Neural progenitor cell (in vitro differentiated cells): ENCODE results near the gene SPTSSB. TPM values are rescaled to one million over a fixed set of nuclear protein-coding genes. Genes with fewer than 3 reads are reported as not detected.

ENCODE experiments used
- DNase-seq: peaks from one replicate; pipeline ENCODE4 v3.0.0-alpha.2; 2016; ENCODE audit warnings: low spot score
- H2AFZ ChIP-seq: fragments of 200-600 bp; sonication (generic); replicated peaks from 2 replicates; pipeline ENCODE4 v1.6.1; 2016; ENCODE audit warnings: antibody characterized with exemption
- H3F3A ChIP-seq: fragments of 200-600 bp; sonication (generic); 2 replicates; pipeline ENCODE4 v1.6.1; 2016; ENCODE audit warnings: antibody characterized with exemption, low read depth
- H3K27ac ChIP-seq: fragments of 200-600 bp; sonication (generic); 2 replicates; pipeline ENCODE4 v1.5.1; 2016; ENCODE audit warnings: mild to moderate bottlenecking
- H3K27me3 ChIP-seq: fragments of 200-600 bp; sonication (generic); 2 replicates; pipeline ENCODE4 v1.6.1; 2016; ENCODE audit warnings: mild to moderate bottlenecking, moderate library complexity
- H3K36me3 ChIP-seq: fragments of 200-600 bp; sonication (generic); 2 replicates; pipeline ENCODE4 v1.5.1; 2016
- H3K4me1 ChIP-seq: fragments of 200-600 bp; sonication (generic); 2 replicates; pipeline ENCODE4 v1.6.1; 2016; ENCODE audit warnings: mixed run types
- H3K4me2 ChIP-seq: fragments of 200-600 bp; sonication (generic); 2 replicates; pipeline ENCODE4 v1.6.1; 2016
- H3K4me3 ChIP-seq: fragments of 200-600 bp; sonication (generic); 2 replicates; pipeline ENCODE4 v1.5.1; 2016
- H3K79me2 ChIP-seq: fragments of 200-600 bp; sonication (generic); 2 replicates; pipeline ENCODE4 v1.6.1; 2016; ENCODE audit warnings: low read depth
- H3K9ac ChIP-seq: fragments of 200-600 bp; sonication (generic); 2 replicates; pipeline ENCODE4 v1.6.1; 2016
- H3K9me3 ChIP-seq: fragments of 200-600 bp; sonication (generic); 2 replicates; pipeline ENCODE4 v1.5.1; 2016; ENCODE audit warnings: low read depth
- H4K20me1 ChIP-seq: fragments of 200-600 bp; sonication (generic); 2 replicates; pipeline ENCODE4 v1.6.1; 2016; ENCODE audit warnings: low read depth
- H3K27ac Mint-ChIP-seq: 3 replicates; pipeline ENCODE4 v1.8.0; 2021; ENCODE audit warnings: mixed read lengths
- H3K27me3 Mint-ChIP-seq: 2 replicates; pipeline ENCODE4 v1.8.0; 2022; ENCODE audit warnings: low read depth, mild to moderate bottlenecking, inconsistent platforms, moderate library complexity, mixed read lengths; ENCODE audit not compliant: insufficient read depth
- H3K36me3 Mint-ChIP-seq: 3 replicates; pipeline ENCODE4 v1.8.0; 2021; ENCODE audit warnings: mixed read lengths
- H3K4me1 Mint-ChIP-seq: 3 replicates; pipeline ENCODE4 v1.8.0; 2021; ENCODE audit warnings: mixed read lengths
- H3K4me3 Mint-ChIP-seq: 3 replicates; pipeline ENCODE4 v1.8.0; 2021; ENCODE audit warnings: mild to moderate bottlenecking, moderate library complexity, mixed read lengths
- H3K9me3 Mint-ChIP-seq: 3 replicates; pipeline ENCODE4 v1.8.0; 2020; ENCODE audit warnings: mixed read lengths
- EZH2 ChIP-seq: fragments of 200-600 bp; sonication (generic); IDR thresholded peaks from 2 replicates; pipeline ENCODE4 v1.6.1; 2017; ENCODE audit warnings: antibody characterized with exemption, mild to moderate bottlenecking, moderate library complexity
- EZH2phosphoT487 ChIP-seq: fragments of 200-600 bp; sonication (generic); IDR thresholded peaks from 2 replicates; pipeline ENCODE4 v1.6.1; 2017; ENCODE audit warnings: antibody characterized with exemption
- total RNA-seq: library from RNA; depleted of rRNA; stranded (reverse); fragments of >200 nt; gene quantifications from 2 replicates; pipeline ENCODE4 v1.2.3, GENCODE V29; 2015; ENCODE audit warnings: low replicate concordance
- TF ChIP-seq, protein P1 (sequence below): fragments of 200-600 bp; sonication (generic); IDR thresholded peaks from 2 replicates; pipeline ENCODE4 v1.5.1; 2017; ENCODE audit warnings: antibody characterized with exemption, mild to moderate bottlenecking

SPTSSB gene
- total RNA-seq, 1 donor from 2014 or later, result 1.2 TPM

DNA sequence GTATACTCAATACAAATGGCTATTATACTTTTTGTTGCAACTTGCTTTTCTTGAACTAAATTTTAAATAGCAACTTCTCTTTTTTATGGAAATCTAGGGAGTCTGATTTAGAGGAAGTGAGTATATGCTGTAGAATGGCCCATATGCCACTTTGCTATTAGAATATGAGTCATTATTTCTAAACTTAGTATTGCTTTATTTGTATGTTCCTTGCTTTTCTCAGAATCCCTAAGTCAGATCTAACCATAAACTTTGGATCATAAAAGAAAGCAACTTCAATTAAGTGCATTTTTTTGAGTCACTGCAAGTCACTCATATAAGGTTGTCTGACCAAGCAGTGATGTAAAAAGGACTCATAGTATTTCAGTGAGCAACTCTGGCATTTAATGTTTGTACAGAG lies 17.5 kb upstream of the SPTSSB start:
- no peak for TF ChIP-seq EZH2phosphoT487
- TF ChIP-seq, protein P1, sequence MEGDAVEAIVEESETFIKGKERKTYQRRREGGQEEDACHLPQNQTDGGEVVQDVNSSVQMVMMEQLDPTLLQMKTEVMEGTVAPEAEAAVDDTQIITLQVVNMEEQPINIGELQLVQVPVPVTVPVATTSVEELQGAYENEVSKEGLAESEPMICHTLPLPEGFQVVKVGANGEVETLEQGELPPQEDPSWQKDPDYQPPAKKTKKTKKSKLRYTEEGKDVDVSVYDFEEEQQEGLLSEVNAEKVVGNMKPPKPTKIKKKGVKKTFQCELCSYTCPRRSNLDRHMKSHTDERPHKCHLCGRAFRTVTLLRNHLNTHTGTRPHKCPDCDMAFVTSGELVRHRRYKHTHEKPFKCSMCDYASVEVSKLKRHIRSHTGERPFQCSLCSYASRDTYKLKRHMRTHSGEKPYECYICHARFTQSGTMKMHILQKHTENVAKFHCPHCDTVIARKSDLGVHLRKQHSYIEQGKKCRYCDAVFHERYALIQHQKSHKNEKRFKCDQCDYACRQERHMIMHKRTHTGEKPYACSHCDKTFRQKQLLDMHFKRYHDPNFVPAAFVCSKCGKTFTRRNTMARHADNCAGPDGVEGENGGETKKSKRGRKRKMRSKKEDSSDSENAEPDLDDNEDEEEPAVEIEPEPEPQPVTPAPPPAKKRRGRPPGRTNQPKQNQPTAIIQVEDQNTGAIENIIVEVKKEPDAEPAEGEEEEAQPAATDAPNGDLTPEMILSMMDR, result no peak
- TF ChIP-seq EZH2, result no peak
- Histone ChIP-seq H3K4me1 (no peaks in the 10 kb centered on the region), H3K4me2 (no peak overlapping the region), H3K27me3 (no peaks in the 10 kb centered on the region), H3K9ac (no peak overlapping the region), H3K27ac (no peak overlapping the region), H3K79me2 (no peaks in the 10 kb centered on the region), H4K20me1 (no peaks in the 10 kb centered on the region), H3K4me3 (no peak overlapping the region), H3K36me3 (no peaks in the 10 kb centered on the region), H3F3A (no peaks in the 10 kb centered on the region), H2AFZ (no peak overlapping the region), H3K9me3 (peaks cover 6% of the 10 kb centered on the region)
- DNase-seq, result no peak
- Mint-ChIP-seq H3K27me3 (no peaks in the 10 kb centered on the region), H3K27ac (no peak overlapping the region), H3K4me3 (no peak overlapping the region), H3K9me3 (no peaks in the 10 kb centered on the region), H3K4me1 (no peaks in the 10 kb centered on the region), H3K36me3 (no peaks in the 10 kb centered on the region)

DNA sequence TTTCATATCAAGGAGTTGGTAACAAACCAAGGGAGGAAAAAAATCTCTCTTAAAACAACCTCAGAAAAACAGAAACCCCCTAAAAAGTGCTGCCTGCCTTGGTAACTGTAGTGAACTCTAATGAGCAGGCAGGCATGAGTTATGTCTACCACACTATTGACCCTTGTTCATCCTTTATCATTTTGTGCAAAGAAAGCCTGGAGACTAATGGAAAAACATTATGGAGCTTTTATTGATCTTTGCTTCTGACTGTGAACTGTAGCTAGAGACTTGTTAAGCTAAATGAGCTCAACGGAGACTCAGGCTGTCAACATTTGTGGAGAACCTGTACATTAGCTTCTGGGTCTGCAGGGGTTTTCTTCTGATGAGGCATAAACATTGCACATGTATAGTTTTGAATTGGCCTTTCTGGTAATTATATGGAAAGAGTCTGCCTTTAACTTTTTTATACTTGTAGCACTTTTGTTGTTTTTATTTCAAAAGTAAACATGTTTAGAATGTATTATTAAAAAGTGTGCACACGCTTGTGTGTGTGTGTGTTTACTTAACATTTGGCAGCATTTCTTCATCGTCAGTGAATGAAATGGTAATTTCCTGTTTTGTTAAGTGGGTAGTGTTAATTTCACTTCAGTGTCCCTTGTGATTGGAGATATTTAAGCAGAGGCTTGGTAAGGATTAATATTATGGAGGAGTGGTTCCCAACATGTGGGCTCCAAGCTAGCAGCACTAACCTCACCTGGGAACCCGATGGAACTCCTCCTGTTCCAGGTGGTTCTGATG lies 15.9 kb upstream of the SPTSSB start:
- H3K4me3 Mint-ChIP-seq, result no peak overlapping the region
- Histone ChIP-seq H2AFZ (no peak overlapping the region), H3K79me2 (no peaks in the 10 kb centered on the region), H3F3A (no peaks in the 10 kb centered on the region), H3K4me3 (no peak overlapping the region), H3K27me3 (no peaks in the 10 kb centered on the region), H3K9me3 (peaks cover 6% of the 10 kb centered on the region), H3K4me2 (no peak overlapping the region), H3K4me1 (peaks cover 4% of the 10 kb centered on the region), H3K9ac (no peak overlapping the region), H3K36me3 (no peaks in the 10 kb centered on the region), H4K20me1 (no peaks in the 10 kb centered on the region), H3K27ac (no peak overlapping the region)
- H3K9me3 Mint-ChIP-seq, result no peaks in the 10 kb centered on the region
- H3K27ac Mint-ChIP-seq, result no peak overlapping the region
- H3K27me3 Mint-ChIP-seq, result no peaks in the 10 kb centered on the region
- no peaks in the 10 kb centered on the region for H3K36me3 Mint-ChIP-seq
- no peak for DNase-seq
- no peak for TF ChIP-seq EZH2phosphoT487
- TF ChIP-seq EZH2, result no peak
- TF ChIP-seq, protein P1, result no peak
- no peaks in the 10 kb centered on the region for H3K4me1 Mint-ChIP-seq

DNA sequence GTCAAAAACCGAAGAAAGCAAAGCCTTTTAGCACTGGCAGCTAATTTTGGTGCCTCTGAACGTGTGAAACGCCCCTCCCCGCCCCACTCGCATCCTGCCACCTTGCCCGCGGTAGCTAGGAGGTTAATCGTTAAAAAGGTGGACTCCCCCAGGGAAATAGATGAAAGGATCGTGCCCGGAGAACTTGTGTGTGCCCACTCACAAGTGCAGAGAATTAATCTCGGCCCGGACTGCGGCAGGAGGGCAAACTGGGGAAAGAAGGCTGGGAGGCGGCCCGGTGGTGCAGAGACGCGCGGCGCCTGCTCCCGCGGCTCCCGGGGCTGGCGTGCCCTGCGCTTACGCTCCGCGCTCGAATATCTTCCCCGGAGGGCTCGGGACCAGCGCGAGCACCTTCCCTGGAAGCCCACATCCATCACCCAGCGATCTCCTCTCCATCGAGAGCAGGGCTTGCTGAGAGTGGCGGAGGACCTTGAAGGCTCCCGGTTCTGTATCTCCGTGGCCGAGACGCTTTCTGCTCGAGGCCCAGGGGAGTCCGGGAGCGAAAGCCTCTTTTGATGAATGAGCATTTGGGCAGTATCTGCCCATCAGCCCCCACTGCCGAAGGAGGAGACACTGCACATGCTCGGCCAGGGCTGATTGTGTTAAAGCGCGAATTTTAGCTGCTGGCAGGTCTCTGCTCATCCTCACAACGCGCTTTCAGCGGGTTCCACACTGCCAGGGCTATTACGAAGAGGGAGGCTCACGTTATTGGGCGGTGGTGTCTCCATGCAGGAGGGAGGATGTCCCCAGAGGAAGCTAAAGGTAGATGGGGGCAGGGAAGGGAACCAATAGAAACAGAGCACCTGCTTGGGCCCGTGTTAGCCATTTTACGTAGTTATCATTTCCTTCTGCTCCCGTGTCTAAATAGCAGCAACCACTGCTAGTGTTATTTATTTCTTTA lies 1.3 kb upstream of the SPTSSB start:
- peaks cover 10% of the 10 kb centered on the region for H3K4me1 Mint-ChIP-seq
- H3F3A ChIP-seq, result peaks cover 13% of the 10 kb centered on the region
- H2AFZ ChIP-seq, result peak overlapping the region; percentile 94
- peaks cover 34% of the 10 kb centered on the region for H3K27me3 ChIP-seq
- no peaks in the 10 kb centered on the region for H3K9me3 Mint-ChIP-seq
- peaks cover 23% of the 10 kb centered on the region for H3K27me3 Mint-ChIP-seq
- peak; percentile 63 for DNase-seq
- peaks cover 4% of the 10 kb centered on the region for H3K4me1 ChIP-seq
- H3K27ac Mint-ChIP-seq, result peak overlapping the region; percentile 47
- H3K36me3 Mint-ChIP-seq, result no peaks in the 10 kb centered on the region
- peak overlapping the region; percentile 87 for H3K4me3 Mint-ChIP-seq
- no peaks in the 10 kb centered on the region for H3K36me3 ChIP-seq
- no peaks in the 10 kb centered on the region for H4K20me1 ChIP-seq
- H3K79me2 ChIP-seq, result no peaks in the 10 kb centered on the region
- peak overlapping the region; percentile 65 for H3K4me3 ChIP-seq
- H3K9ac ChIP-seq, result no peak overlapping the region
- no peak for TF ChIP-seq EZH2
- TF ChIP-seq, protein P1, result no peak
- TF ChIP-seq EZH2phosphoT487, result no peak
- no peaks in the 10 kb centered on the region for H3K9me3 ChIP-seq
- peak overlapping the region; percentile 95 for H3K4me2 ChIP-seq
- H3K27ac ChIP-seq, result no peak overlapping the region
